CD4-positive, alpha-beta memory T cell (primary cell): Measurements from ENCODE around the gene SLC35E2B. TPM values are rescaled to one million over a fixed set of nuclear protein-coding genes. Genes with fewer than 3 reads are reported as not detected.
"Not testable (repeated sequence)": the region's sequence is repeated elsewhere in the genome, so short reads cannot be mapped to it uniquely, and the experiment has no call there.

ENCODE experiments used
- CTCF ChIA-PET: fragments of 350-600 bp; sonication (Branson Sonifier 250); formaldehyde crosslinking; loops from one replicate; lab custom pipeline; 2021; ENCODE audit warnings: inconsistent platforms; ENCODE audit not compliant: partially characterized antibody; lab: Charles Lee
- POLR2A ChIA-PET: fragments of 350-600 bp; sonication (Branson Sonifier 250); formaldehyde crosslinking; loops from one replicate; lab custom pipeline; 2021; ENCODE audit not compliant: partially characterized antibody; lab: Charles Lee
- DNase-seq, 5 donors: peaks; one replicate each; pipeline versions ENCODE4 v3.0.0 to v3.0.0-alpha.2; 2020 to 2022; ENCODE audit warnings: mixed read lengths in 1 of 5
- H3K27ac ChIP-seq: one replicate; pipeline ENCODE4 v1.7.0; 2013; ENCODE audit warnings: low read depth, low read length
- H3K27me3 ChIP-seq: 2 replicates; pipeline ENCODE4 v1.7.0; 2013; ENCODE audit warnings: mild to moderate bottlenecking, low read length, moderate library complexity; ENCODE audit not compliant: insufficient read depth
- H3K36me3 ChIP-seq: 2 replicates; pipeline ENCODE4 v1.7.0; 2013; ENCODE audit warnings: mild to moderate bottlenecking, low read length, moderate library complexity; ENCODE audit not compliant: insufficient read depth
- H3K4me1 ChIP-seq: 2 replicates; pipeline ENCODE4 v1.7.0; 2013; ENCODE audit warnings: mild to moderate bottlenecking, low read length, moderate library complexity; ENCODE audit not compliant: insufficient read depth
- H3K4me3 ChIP-seq, 2 donors: one replicate each; pipeline ENCODE4 v1.7.0; 2013; ENCODE audit warnings: low read length in 2 of 2, mild to moderate bottlenecking in 1 of 2
- H3K9me3 ChIP-seq, 2 donors: one replicate each; pipeline ENCODE4 v1.7.0; 2013; ENCODE audit warnings: low read length in 2 of 2, control low read depth in 1 of 2; ENCODE audit not compliant: control insufficient read depth in 1 of 2
- H3K27ac Mint-ChIP-seq, 7 donors: one replicate each; pipeline ENCODE4 v1.8.0; 2020 to 2021; ENCODE audit warnings: mixed read lengths in 7 of 7, mild to moderate bottlenecking in 6 of 7, inconsistent platforms in 3 of 7, moderate library complexity in 3 of 7
- H3K27me3 Mint-ChIP-seq, 2 donors: one replicate each; pipeline ENCODE4 v1.8.0; 2020 to 2021; ENCODE audit warnings: mixed read lengths in 2 of 2
- H3K36me3 Mint-ChIP-seq, 2 donors: one replicate each; pipeline ENCODE4 v1.8.0; 2020 to 2021; ENCODE audit warnings: mixed read lengths in 2 of 2, inconsistent platforms in 1 of 2, mild to moderate bottlenecking in 1 of 2
- H3K4me1 Mint-ChIP-seq, 4 donors: one replicate each; pipeline ENCODE4 v1.8.0; 2020 to 2021; ENCODE audit warnings: mixed read lengths in 4 of 4, mild to moderate bottlenecking in 1 of 4
- H3K4me3 Mint-ChIP-seq, 8 donors: one replicate each; pipeline ENCODE4 v1.8.0; 2020 to 2021; ENCODE audit warnings: mixed read lengths in 8 of 8, mild to moderate bottlenecking in 7 of 8, moderate library complexity in 6 of 8, inconsistent platforms in 3 of 8
- H3K9me3 Mint-ChIP-seq, 8 donors: one replicate each; pipeline ENCODE4 v1.8.0; 2020 to 2021; ENCODE audit warnings: mixed read lengths in 8 of 8, mild to moderate bottlenecking in 5 of 8, inconsistent platforms in 3 of 8, moderate library complexity in 1 of 8
- intact Hi-C: fragments of 100-400 bp; cut with micrococcal nuclease; formaldehyde crosslinking; loops from one replicate; pipeline ENCODE4 v1.15.1; 2023
- polyA plus RNA-seq, 2 donors: library from polyadenylated mRNA; unstranded; fragments of 300-500 nt; fragmentation: Illumina TruSeq; gene quantifications; one replicate each; pipeline ENCODE4 v1.2.3, GENCODE V29; 2021
- total RNA-seq, 2 experiments: library from RNA; stranded (reverse); gene quantifications; one replicate each; pipeline ENCODE4 v1.2.3, GENCODE V29; 2021

The SLC35E2B gene
- total and polyA plus RNA-seq, 4 experiments from 2014 or later, result 29.4 to 130 (median 85.6) TPM

DNA sequence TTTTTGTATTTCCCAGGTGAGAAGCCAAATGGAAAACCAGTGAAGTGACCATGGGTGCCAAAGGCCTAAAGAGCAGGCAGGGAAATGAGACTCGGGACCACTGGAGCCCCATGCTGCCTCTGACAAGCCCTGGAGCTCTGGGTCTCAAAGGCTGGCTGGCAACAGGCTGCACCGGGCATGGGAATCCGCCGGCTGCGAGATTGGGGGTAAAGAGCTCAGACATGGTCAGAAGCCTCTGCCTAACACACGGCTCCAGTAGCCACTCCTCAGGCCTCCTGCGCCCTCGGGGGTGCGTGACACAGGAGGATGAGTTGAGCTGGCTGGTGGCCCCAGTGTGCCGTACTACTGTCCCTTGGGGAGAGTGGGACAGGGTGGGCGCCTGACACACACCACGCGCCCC is 37.6 kb upstream of the SLC35E2B start:
- Mint-ChIP-seq H3K27ac (peak overlapping the region in 3 of 7 donors; percentile 7 to 27 (median 22)), H3K36me3 (peaks cover 15 to 16% of the 10 kb centered on the region in 2 donors), H3K4me1 (peaks cover 8 to 29% (median 15%) of the 10 kb centered on the region in 4 donors)
- H3K4me3 ChIP-seq, intact Hi-C loops, H3K4me3 Mint-ChIP-seq, DNase-seq, H3K27ac ChIP-seq, H3K27me3 Mint-ChIP-seq, H3K36me3 ChIP-seq, H3K9me3 Mint-ChIP-seq, H3K27me3 ChIP-seq, H3K9me3 ChIP-seq, POLR2A ChIA-PET, CTCF ChIA-PET: not testable (repeated sequence)
- H3K4me1 ChIP-seq, result peaks cover 31% of the 10 kb centered on the region

GRCh38 chr1:1729116-1729816 is 36.7 kb upstream of the SLC35E2B start:
- H3K27ac ChIP-seq, result peak overlapping the region; percentile 51
- H3K36me3 Mint-ChIP-seq, result peaks cover 18 to 20% of the 10 kb centered on the region in 2 donors
- CTCF ChIA-PET, result interaction anchor here (1.6 kb wide), 1 partner anchor 63 kb away, joined by 5 read pairs; no protein-coding TSS in a partner anchor

DNA sequence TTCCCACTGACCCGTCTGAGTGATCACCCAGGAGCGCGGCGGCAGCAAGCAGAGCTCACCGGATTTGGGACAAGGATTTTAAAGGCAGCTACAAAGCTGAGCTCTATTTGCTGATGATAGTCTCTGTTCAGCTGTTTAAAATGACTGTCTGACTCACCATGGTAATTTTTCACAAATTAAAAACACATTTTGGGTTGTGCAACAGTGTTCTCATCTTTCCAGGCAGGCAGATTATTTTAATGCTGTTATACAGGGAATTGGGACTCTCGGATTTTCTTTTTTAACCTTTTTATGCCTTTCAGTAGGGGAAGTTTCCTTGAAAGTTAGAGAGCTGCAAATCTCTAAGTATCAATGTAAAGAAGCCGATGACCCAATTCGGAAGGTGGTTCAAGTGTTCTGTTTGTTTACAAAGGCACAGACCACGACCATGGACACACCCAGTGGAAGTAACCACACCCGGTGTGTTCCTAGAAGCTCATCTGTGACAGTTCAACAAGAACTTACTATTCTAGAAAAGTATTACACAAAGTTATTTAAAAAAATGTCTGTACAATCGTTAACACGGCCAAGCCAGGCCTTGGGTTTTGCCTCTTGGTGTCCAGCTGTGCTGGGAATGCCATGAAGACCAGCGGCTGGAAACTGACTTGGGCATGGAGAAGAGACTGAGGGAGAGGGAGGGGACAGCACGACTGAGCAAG is 35.9 kb upstream of the SLC35E2B start:
- ChIA-PET POLR2A (interaction anchor here (0.6 to 1.9 kb wide), 10 partner anchors 8 to 113 kb away, joined by 3 to 11 read pairs (median 4); partner anchors contain the start of genes MIB2 and NADK), CTCF (interaction anchor here (1.6 kb wide), 1 partner anchor 62 kb away, joined by 5 read pairs; no protein-coding TSS in a partner anchor)
- Mint-ChIP-seq H3K36me3 (peaks cover 14 to 20% of the 10 kb centered on the region in 2 donors), H3K4me3 (peak overlapping the region; percentile 72 to 91 (median 82)), H3K27ac (peak overlapping the region; percentile 89 to 99 (median 97)), H3K4me1 (peaks cover 6 to 33% (median 17%) of the 10 kb centered on the region in 4 donors)
- H3K27me3 Mint-ChIP-seq, H3K27me3 ChIP-seq, H3K9me3 Mint-ChIP-seq, H3K4me3 ChIP-seq, intact Hi-C loops, H3K9me3 ChIP-seq, H3K36me3 ChIP-seq: not testable (repeated sequence)
- peak; percentile 66 to 85 (median 74) for DNase-seq
- peak overlapping the region; percentile 51 for H3K27ac ChIP-seq
- H3K4me1 ChIP-seq, result peaks cover 31% of the 10 kb centered on the region

More at GRCh38 chr1:1729116-1729816, 36.7 kb upstream of the SLC35E2B start:
- H3K9me3 ChIP-seq, DNase-seq, H3K36me3 ChIP-seq, H3K4me3 ChIP-seq, intact Hi-C loops, H3K9me3 Mint-ChIP-seq, H3K27me3 Mint-ChIP-seq, H3K27me3 ChIP-seq: not testable (repeated sequence)
- peaks cover 31% of the 10 kb centered on the region for H3K4me1 ChIP-seq
- Mint-ChIP-seq H3K4me1 (peaks cover 8 to 33% (median 17%) of the 10 kb centered on the region in 4 donors), H3K27ac (peak overlapping the region; percentile 89 to 99 (median 97)), H3K4me3 (peak overlapping the region in 6 of 8 donors; percentile 32 to 91 (median 68))
- POLR2A ChIA-PET, result interaction anchor here (1.0 to 1.9 kb wide), 9 partner anchors 17 to 114 kb away, joined by 3 to 11 read pairs (median 4); partner anchors contain the start of genes MIB2 and NADK

DNA sequence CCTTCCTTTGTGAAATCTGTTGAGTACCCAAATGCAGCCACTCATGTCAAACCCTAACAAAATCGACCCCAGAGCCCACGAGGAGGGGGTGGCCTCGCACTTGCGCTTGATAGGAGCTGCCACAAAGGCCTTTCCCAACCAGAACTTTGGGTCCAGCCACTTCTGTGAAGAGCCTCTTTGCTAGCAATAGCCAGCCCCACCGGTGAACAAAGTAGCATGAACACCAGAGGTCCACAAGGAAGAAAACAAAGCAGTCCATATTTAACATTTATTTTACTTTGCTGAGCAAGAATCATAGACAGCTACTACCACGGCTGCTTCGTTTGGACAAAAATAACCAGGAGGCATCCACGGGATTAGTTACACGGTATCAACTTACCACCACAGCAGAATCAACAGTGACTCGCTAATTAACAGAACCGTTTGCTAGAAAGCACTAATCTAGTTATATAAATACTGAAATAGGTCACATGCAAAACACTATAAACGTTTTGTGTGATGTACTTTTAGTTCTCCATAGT is 34.6 kb upstream of the SLC35E2B start:
- H3K9me3 ChIP-seq, DNase-seq, H3K4me3 ChIP-seq, H3K27me3 ChIP-seq, intact Hi-C loops, POLR2A ChIA-PET, H3K27me3 Mint-ChIP-seq, H3K9me3 Mint-ChIP-seq, H3K36me3 ChIP-seq, CTCF ChIA-PET, H3K27ac ChIP-seq: not testable (repeated sequence)
- peaks cover 32% of the 10 kb centered on the region for H3K4me1 ChIP-seq
- Mint-ChIP-seq H3K27ac (peak overlapping the region in 6 of 7 donors; percentile 55 to 83 (median 60)), H3K36me3 (peaks cover 10 to 15% of the 10 kb centered on the region in 2 donors), H3K4me1 (peaks cover 6 to 33% (median 17%) of the 10 kb centered on the region in 4 donors), H3K4me3 (peak overlapping the region in 4 of 8 donors; percentile 4 to 63 (median 24))

DNA sequence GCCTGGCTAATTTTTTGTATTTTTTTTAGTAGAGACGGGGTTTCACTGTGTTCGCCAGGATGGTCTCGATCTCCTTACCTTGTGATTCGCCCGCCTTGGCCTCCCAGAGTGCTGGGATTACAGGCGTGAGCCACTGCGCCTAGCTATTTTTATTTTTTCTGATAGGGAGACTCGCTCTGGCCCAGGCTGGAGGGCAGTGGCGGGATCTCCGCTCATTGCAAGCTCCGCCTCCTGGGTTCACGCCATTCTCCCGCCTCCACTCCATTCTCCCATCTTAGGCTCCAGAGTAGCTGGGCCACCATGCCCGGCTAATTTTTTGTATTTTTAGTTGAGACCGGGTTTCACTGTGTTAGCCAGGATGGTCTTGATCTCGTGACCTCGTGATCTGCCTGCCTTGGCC is 33.5 kb upstream of the SLC35E2B start:
- CTCF ChIA-PET, H3K36me3 ChIP-seq: not testable (repeated sequence)
- peak overlapping the region in 6 of 7 donors; percentile 29 to 86 (median 64) for H3K27ac Mint-ChIP-seq

DNA sequence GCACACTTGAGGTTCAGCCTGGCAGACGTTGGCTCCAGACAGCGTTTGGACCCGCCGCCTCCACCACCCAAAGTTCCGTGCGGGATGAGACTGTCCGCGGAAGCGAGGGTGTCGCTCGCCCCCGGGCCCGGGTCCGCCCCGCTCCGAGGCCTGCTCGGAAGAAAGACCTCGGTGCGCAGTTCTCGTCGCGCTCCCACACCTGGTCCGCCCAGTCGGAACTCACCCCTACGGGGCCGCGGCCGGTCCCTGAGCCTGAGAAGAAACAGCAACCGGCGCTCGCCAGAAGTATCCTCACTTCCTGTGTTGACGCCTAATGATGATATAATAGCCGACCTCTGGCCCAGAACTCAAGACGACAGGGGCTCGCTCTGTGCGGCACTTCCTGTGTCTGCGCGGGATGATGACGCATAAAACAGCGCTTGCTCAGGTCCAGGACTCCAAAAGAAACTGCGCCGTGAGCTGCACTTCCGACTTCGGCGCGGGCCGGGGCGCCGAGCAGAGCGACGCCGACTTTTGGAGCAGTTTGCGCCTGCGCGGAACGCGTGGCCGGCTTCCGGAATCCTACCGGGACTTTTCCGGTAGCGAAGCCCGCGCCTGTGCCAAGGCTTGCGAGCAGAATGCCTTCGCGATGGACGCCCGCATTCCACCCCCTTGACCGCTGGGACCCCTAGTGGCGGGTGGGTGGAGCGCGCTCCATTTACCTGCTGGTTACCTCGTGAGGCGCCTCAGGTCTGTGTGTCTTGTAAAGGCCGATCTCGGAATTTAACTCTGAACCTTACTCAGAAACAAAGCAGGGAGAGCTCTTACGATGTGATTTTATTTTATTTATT is 31.7 kb upstream of the SLC35E2B start, which contains the start of gene CDK11A:
Gene CDK11A, minus strand, starts transcription at position 323 of the 830 bp plus-strand sequence. CDS start 1,539 bp downstream, outside the sequence.
- not testable (repeated sequence) for H3K9me3 ChIP-seq, H3K27me3 ChIP-seq, H3K27me3 Mint-ChIP-seq, H3K9me3 Mint-ChIP-seq
- intact Hi-C loops, result loop anchor here (2.0 to 5.0 kb wide), 2 partner anchors 55 to 183 kb away; partner anchors contain the start of gene NADK
- POLR2A ChIA-PET, result interaction anchor here (0.6 to 1.3 kb wide), 6 partner anchors 53 to 184 kb away, joined by 3 to 9 read pairs (median 6); partner anchors contain the start of gene MIB2
- Histone ChIP-seq H3K4me3 (peak within 1 kb of the TSS in 1 of 2 donors; percentile 87), H3K4me1 (peaks cover 25% of the 10 kb centered on the region), H3K27ac (peak within 1 kb of the TSS; percentile 87), H3K36me3 (peaks cover 11% of the 10 kb centered on the region)
- H3K4me3 Mint-ChIP-seq, result peak within 1 kb of the TSS; percentile 90 to 99 (median 94)
- H3K27ac Mint-ChIP-seq, result peak within 1 kb of the TSS; percentile 94 to 99 (median 98)
- DNase-seq, result peak; percentile 95 to 100 (median 99)
- peaks cover 18 to 27% of the 10 kb centered on the region in 2 donors for H3K36me3 Mint-ChIP-seq
- H3K4me1 Mint-ChIP-seq, result peaks cover 10 to 28% (median 19%) of the 10 kb centered on the region in 4 donors
- CTCF ChIA-PET, result interaction anchor here (0.7 to 1.3 kb wide), 2 partner anchors 55 to 182 kb away, joined by 3 read pairs; no protein-coding TSS in a partner anchor

More for the DNA sequence above, 33.5 kb upstream of the SLC35E2B start:
- POLR2A ChIA-PET, result interaction anchor here (1.0 to 1.5 kb wide), 2 partner anchors 16 to 54 kb away, joined by 3 to 4 read pairs; no protein-coding TSS in a partner anchor
- DNase-seq, H3K27me3 Mint-ChIP-seq, H3K27ac ChIP-seq, H3K4me3 ChIP-seq, H3K9me3 ChIP-seq, H3K9me3 Mint-ChIP-seq, H3K27me3 ChIP-seq, intact Hi-C loops: not testable (repeated sequence)
- peaks cover 32% of the 10 kb centered on the region for H3K4me1 ChIP-seq
- Mint-ChIP-seq H3K4me1 (peaks cover 9 to 35% (median 20%) of the 10 kb centered on the region in 4 donors), H3K36me3 (peaks cover 12 to 18% of the 10 kb centered on the region in 2 donors), H3K4me3 (peak overlapping the region in 3 of 8 donors; percentile 8 to 43 (median 13))
